CD4-positive, alpha-beta memory T cell (primary cell): ENCODE results near the gene PLCZ1. TPM values are rescaled to one million over a fixed set of nuclear protein-coding genes. Genes with fewer than 3 reads are reported as not detected.
"Not testable (repeated sequence)": the region's sequence is repeated elsewhere in the genome, so short reads cannot be mapped to it uniquely, and the experiment has no call there.

Experiments used
- CTCF ChIA-PET: fragments of 350-600 bp; sonication (Branson Sonifier 250); formaldehyde crosslinking; loops from one replicate; lab custom pipeline; 2021; ENCODE audit warnings: inconsistent platforms; ENCODE audit not compliant: partially characterized antibody; lab: Charles Lee
- POLR2A ChIA-PET: fragments of 350-600 bp; sonication (Branson Sonifier 250); formaldehyde crosslinking; loops from one replicate; lab custom pipeline; 2021; ENCODE audit not compliant: partially characterized antibody; lab: Charles Lee
- DNase-seq, 5 donors: peaks; one replicate each; pipeline versions ENCODE4 v3.0.0 to v3.0.0-alpha.2; 2020 to 2022; ENCODE audit warnings: mixed read lengths in 1 of 5
- H3K27ac ChIP-seq: one replicate; pipeline ENCODE4 v1.7.0; 2013; ENCODE audit warnings: low read depth, low read length
- H3K27me3 ChIP-seq: 2 replicates; pipeline ENCODE4 v1.7.0; 2013; ENCODE audit warnings: mild to moderate bottlenecking, low read length, moderate library complexity; ENCODE audit not compliant: insufficient read depth
- H3K36me3 ChIP-seq: 2 replicates; pipeline ENCODE4 v1.7.0; 2013; ENCODE audit warnings: mild to moderate bottlenecking, low read length, moderate library complexity; ENCODE audit not compliant: insufficient read depth
- H3K4me1 ChIP-seq: 2 replicates; pipeline ENCODE4 v1.7.0; 2013; ENCODE audit warnings: mild to moderate bottlenecking, low read length, moderate library complexity; ENCODE audit not compliant: insufficient read depth
- H3K4me3 ChIP-seq, 2 donors: one replicate each; pipeline ENCODE4 v1.7.0; 2013; ENCODE audit warnings: low read length in 2 of 2, mild to moderate bottlenecking in 1 of 2
- H3K9me3 ChIP-seq, 2 donors: one replicate each; pipeline ENCODE4 v1.7.0; 2013; ENCODE audit warnings: low read length in 2 of 2, control low read depth in 1 of 2; ENCODE audit not compliant: control insufficient read depth in 1 of 2
- H3K27ac Mint-ChIP-seq, 7 donors: one replicate each; pipeline ENCODE4 v1.8.0; 2020 to 2021; ENCODE audit warnings: mixed read lengths in 7 of 7, mild to moderate bottlenecking in 6 of 7, inconsistent platforms in 3 of 7, moderate library complexity in 3 of 7
- H3K27me3 Mint-ChIP-seq, 2 donors: one replicate each; pipeline ENCODE4 v1.8.0; 2020 to 2021; ENCODE audit warnings: mixed read lengths in 2 of 2
- H3K36me3 Mint-ChIP-seq, 2 donors: one replicate each; pipeline ENCODE4 v1.8.0; 2020 to 2021; ENCODE audit warnings: mixed read lengths in 2 of 2, inconsistent platforms in 1 of 2, mild to moderate bottlenecking in 1 of 2
- H3K4me1 Mint-ChIP-seq, 4 donors: one replicate each; pipeline ENCODE4 v1.8.0; 2020 to 2021; ENCODE audit warnings: mixed read lengths in 4 of 4, mild to moderate bottlenecking in 1 of 4
- H3K4me3 Mint-ChIP-seq, 8 donors: one replicate each; pipeline ENCODE4 v1.8.0; 2020 to 2021; ENCODE audit warnings: mixed read lengths in 8 of 8, mild to moderate bottlenecking in 7 of 8, moderate library complexity in 6 of 8, inconsistent platforms in 3 of 8
- H3K9me3 Mint-ChIP-seq, 8 donors: one replicate each; pipeline ENCODE4 v1.8.0; 2020 to 2021; ENCODE audit warnings: mixed read lengths in 8 of 8, mild to moderate bottlenecking in 5 of 8, inconsistent platforms in 3 of 8, moderate library complexity in 1 of 8
- intact Hi-C: fragments of 100-400 bp; cut with micrococcal nuclease; formaldehyde crosslinking; loops from one replicate; pipeline ENCODE4 v1.15.1; 2023
- polyA plus RNA-seq, 2 donors: library from polyadenylated mRNA; unstranded; fragments of 300-500 nt; fragmentation: Illumina TruSeq; gene quantifications; one replicate each; pipeline ENCODE4 v1.2.3, GENCODE V29; 2021
- total RNA-seq, 2 experiments: library from RNA; stranded (reverse); gene quantifications; one replicate each; pipeline ENCODE4 v1.2.3, GENCODE V29; 2021

The PLCZ1 gene
- total and polyA plus RNA-seq, 4 experiments from 2014 or later, result not detected

DNA sequence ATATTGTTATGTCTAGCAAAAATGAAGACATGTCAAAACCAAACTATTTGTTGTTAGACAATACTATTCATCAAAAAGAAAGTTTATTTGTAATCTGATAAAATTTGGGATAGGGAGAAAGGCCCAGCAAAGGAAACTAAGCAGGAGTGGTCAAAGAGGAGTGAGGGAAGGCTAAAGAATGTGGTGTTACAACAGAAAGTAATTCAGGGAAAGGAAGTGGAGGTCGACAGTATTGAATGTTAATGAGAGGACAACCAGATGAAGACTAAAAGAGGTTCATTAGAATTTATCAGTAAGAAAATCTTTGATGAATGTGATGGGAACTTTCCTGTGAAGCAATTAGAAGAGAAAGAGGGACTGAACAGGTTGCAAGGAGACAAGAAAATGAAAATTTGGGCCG, 33.9 kb downstream of the PLCZ1 start:
- Mint-ChIP-seq H3K4me1 (no peaks in the 10 kb centered on the region), H3K4me3 (no peak overlapping the region), H3K9me3 (peaks cover 0 to 15% (median 5%) of the 10 kb centered on the region in 8 donors), H3K27me3 (no peaks in the 10 kb centered on the region), H3K36me3 (no peaks in the 10 kb centered on the region), H3K27ac (no peak overlapping the region)
- Histone ChIP-seq H3K9me3 (peaks cover 0 to 4% of the 10 kb centered on the region in 2 donors), H3K27me3 (no peaks in the 10 kb centered on the region), H3K4me1 (no peaks in the 10 kb centered on the region), H3K27ac (no peak overlapping the region), H3K36me3 (no peaks in the 10 kb centered on the region), H3K4me3 (no peak overlapping the region)
- intact Hi-C loops, result no loop called here
- no peak for DNase-seq
- POLR2A ChIA-PET, result no interaction called here
- CTCF ChIA-PET, result no interaction called here

DNA sequence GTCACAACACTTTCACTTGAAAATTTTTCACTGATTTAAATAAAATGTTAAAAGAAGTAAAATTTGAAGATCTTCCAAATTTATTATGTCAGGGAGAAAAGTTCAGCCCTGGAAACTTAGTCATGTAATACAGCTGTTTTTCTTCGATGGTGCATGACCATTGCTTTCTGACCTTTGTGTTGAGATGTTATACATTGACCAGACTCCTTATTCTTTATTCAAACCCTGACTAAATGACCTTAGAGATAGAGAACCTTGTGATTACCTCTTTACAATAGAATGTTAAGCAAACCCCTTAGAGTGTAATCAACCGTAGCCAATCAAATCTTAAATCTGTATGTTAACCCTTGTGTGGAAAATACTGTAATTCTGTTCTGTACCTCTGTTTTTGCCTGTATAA, 34.5 kb downstream of the PLCZ1 start:
- Histone ChIP-seq H3K27ac (no peak overlapping the region), H3K36me3 (no peaks in the 10 kb centered on the region), H3K27me3 (no peaks in the 10 kb centered on the region), H3K9me3 (peaks cover 0 to 4% of the 10 kb centered on the region in 2 donors), H3K4me3 (no peak overlapping the region), H3K4me1 (no peaks in the 10 kb centered on the region)
- ChIA-PET POLR2A (no interaction called here), CTCF (no interaction called here)
- no peaks in the 10 kb centered on the region for H3K4me1 Mint-ChIP-seq
- no peak for DNase-seq
- intact Hi-C loops, result no loop called here
- H3K27ac Mint-ChIP-seq, result no peak overlapping the region
- H3K9me3 Mint-ChIP-seq, result peaks cover 0 to 15% (median 5%) of the 10 kb centered on the region in 8 donors
- no peaks in the 10 kb centered on the region for H3K36me3 Mint-ChIP-seq
- no peak overlapping the region for H3K4me3 Mint-ChIP-seq
- no peaks in the 10 kb centered on the region for H3K27me3 Mint-ChIP-seq

GRCh38 chr12:18700271-18700670, 37.5 kb downstream of the PLCZ1 start:
- Mint-ChIP-seq H3K27me3 (no peaks in the 10 kb centered on the region), H3K27ac (no peak overlapping the region), H3K9me3 (peaks cover 0 to 6% (median 3%) of the 10 kb centered on the region in 8 donors), H3K4me1 (no peaks in the 10 kb centered on the region), H3K36me3 (no peaks in the 10 kb centered on the region), H3K4me3 (no peak overlapping the region)
- Histone ChIP-seq H3K27ac (no peak overlapping the region), H3K4me3 (no peak overlapping the region), H3K36me3 (no peaks in the 10 kb centered on the region), H3K27me3 (no peaks in the 10 kb centered on the region), H3K4me1 (no peaks in the 10 kb centered on the region), H3K9me3 (peaks cover 0 to 3% of the 10 kb centered on the region in 2 donors)
- CTCF ChIA-PET, result interaction anchor here (0.6 kb wide), 1 partner anchor 57 kb away, joined by 3 read pairs; no protein-coding TSS in a partner anchor
- DNase-seq, result no peak
- POLR2A ChIA-PET, result no interaction called here
- intact Hi-C loops, result no loop called here

- H3K4me1 ChIP-seq, result no peaks in the 10 kb centered on the region
- ChIA-PET POLR2A (no interaction called here), CTCF (no interaction called here)
- Mint-ChIP-seq H3K4me3 (no peak overlapping the region), H3K27ac (no peak overlapping the region), H3K27me3 (no peaks in the 10 kb centered on the region), H3K36me3 (no peaks in the 10 kb centered on the region), H3K4me1 (no peaks in the 10 kb centered on the region), H3K9me3 (peaks cover 0 to 9% (median under 1%) of the 10 kb centered on the region in 8 donors)
- H3K27me3 ChIP-seq, result no peaks in the 10 kb centered on the region
- DNase-seq, result no peak
- no peak overlapping the region for H3K4me3 ChIP-seq
- intact Hi-C loops, result no loop called here
- H3K36me3 ChIP-seq, result no peaks in the 10 kb centered on the region
- no peaks in the 10 kb centered on the region for H3K9me3 ChIP-seq
- H3K27ac ChIP-seq, result no peak overlapping the region
Measured at GRCh38 chr12:18696971-18697602, 40.7 kb downstream of the PLCZ1 start.

DNA sequence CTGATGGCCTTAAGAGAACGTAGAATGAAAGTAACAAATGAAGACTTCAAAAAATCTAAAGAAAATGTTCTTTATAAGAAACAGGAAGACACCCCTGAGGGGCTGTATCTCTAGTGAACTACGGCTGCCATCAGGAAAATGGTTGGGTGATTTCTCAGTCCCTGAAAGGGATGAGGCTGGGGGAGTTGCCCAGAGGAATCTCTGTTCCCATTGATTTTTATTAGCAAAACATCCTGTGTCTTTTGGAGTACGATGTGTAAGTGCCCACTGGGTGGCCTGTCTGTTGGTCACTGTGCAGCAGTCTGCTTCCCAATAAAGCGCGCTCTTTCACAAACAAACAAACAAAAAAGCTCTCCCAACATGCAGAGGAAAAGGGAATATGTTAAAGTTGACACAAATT, 43.8 kb downstream of the PLCZ1 start:
- H3K36me3 Mint-ChIP-seq, DNase-seq, H3K27me3 ChIP-seq: not testable (repeated sequence)

GRCh38 chr12:18690653-18691052, 47.2 kb downstream of the PLCZ1 start:
- no peaks in the 10 kb centered on the region for H3K4me1 ChIP-seq
- H3K9me3 ChIP-seq, result peaks cover 0 to 5% of the 10 kb centered on the region in 2 donors
- no peaks in the 10 kb centered on the region for H3K4me1 Mint-ChIP-seq
- no peak overlapping the region for H3K27ac ChIP-seq
- no peak for DNase-seq
- ChIA-PET CTCF (no interaction called here), POLR2A (no interaction called here)
- H3K36me3 ChIP-seq, result no peaks in the 10 kb centered on the region
- intact Hi-C loops, result no loop called here
- H3K27me3 Mint-ChIP-seq, result no peaks in the 10 kb centered on the region
- H3K4me3 Mint-ChIP-seq, result no peak overlapping the region
- no peak overlapping the region for H3K27ac Mint-ChIP-seq
- no peaks in the 10 kb centered on the region for H3K36me3 Mint-ChIP-seq
- no peaks in the 10 kb centered on the region for H3K27me3 ChIP-seq
- peaks cover 0 to 12% (median 3%) of the 10 kb centered on the region in 8 donors for H3K9me3 Mint-ChIP-seq
- no peak overlapping the region for H3K4me3 ChIP-seq

More for the DNA sequence above, 43.8 kb downstream of the PLCZ1 start:
- H3K9me3 ChIP-seq, H3K4me1 Mint-ChIP-seq, H3K36me3 ChIP-seq, H3K4me3 ChIP-seq, H3K4me3 Mint-ChIP-seq, POLR2A ChIA-PET, H3K27ac ChIP-seq, CTCF ChIA-PET, H3K4me1 ChIP-seq, intact Hi-C loops, H3K27ac Mint-ChIP-seq, H3K27me3 Mint-ChIP-seq: not testable (repeated sequence)
- H3K9me3 Mint-ChIP-seq, result peaks cover 0 to 15% (median 2%) of the 10 kb centered on the region in 8 donors

DNA sequence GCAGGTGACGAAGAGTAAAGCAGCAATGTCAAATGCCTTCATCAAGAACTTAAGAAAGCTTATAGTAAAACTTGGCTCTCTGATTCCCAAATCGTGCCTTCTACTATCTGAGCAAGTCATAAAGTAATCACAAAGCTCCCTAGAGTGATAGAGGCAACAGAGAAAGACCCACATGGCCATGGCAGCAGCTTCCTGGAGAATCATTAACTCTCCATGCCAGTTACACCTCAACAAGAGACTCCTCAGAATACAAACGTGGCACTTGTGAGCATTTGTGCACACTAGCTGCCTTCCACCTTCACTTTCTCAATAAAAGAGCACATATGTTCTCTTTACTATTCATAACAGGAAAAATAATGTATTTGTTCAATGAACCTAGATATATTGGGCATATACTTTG, 48.0 kb downstream of the PLCZ1 start:
- no peaks in the 10 kb centered on the region for H3K36me3 Mint-ChIP-seq
- H3K4me1 Mint-ChIP-seq, result no peaks in the 10 kb centered on the region
- POLR2A ChIA-PET, result no interaction called here
- H3K4me3 ChIP-seq, result no peak overlapping the region
- CTCF ChIA-PET, result no interaction called here
- no peak overlapping the region for H3K27ac ChIP-seq
- H3K9me3 Mint-ChIP-seq, result peaks cover 0 to 12% (median 3%) of the 10 kb centered on the region in 8 donors
- peaks cover 0 to 5% of the 10 kb centered on the region in 2 donors for H3K9me3 ChIP-seq
- H3K4me3 Mint-ChIP-seq, result no peak overlapping the region
- H3K36me3 ChIP-seq, result no peaks in the 10 kb centered on the region
- no peaks in the 10 kb centered on the region for H3K4me1 ChIP-seq
- intact Hi-C loops, result no loop called here
- H3K27me3 ChIP-seq, result no peaks in the 10 kb centered on the region
- no peak overlapping the region for H3K27ac Mint-ChIP-seq
- DNase-seq, result no peak
- no peaks in the 10 kb centered on the region for H3K27me3 Mint-ChIP-seq
